Ovary (tissue), 9 donors: ENCODE results near the gene CYGB. TPM values are rescaled to one million over a fixed set of nuclear protein-coding genes. Genes with fewer than 3 reads are reported as not detected.
A peak's percentile ranks its signal among the peaks of the same experiment; 100 is the strongest.

ENCODE experiments used
- DNase-seq, 5 donors: peaks; one replicate each; pipeline ENCODE4 v3.0.0-alpha.2; 2019 to 2020
- H3K27ac ChIP-seq, 2 donors: fragments of 200-600 bp; one replicate each; pipeline versions ENCODE4 v1.5.1 to v1.8.0; 2019 to 2022
- H3K27me3 ChIP-seq: fragments of 200-600 bp; one replicate; pipeline ENCODE4 v1.8.0; 2022
- H3K36me3 ChIP-seq: fragments of 200-600 bp; sonication (generic); one replicate; pipeline ENCODE4 v1.5.1; 2019
- H3K4me1 ChIP-seq: one replicate; pipeline ENCODE4 v1.8.1; 2013; ENCODE audit warnings: mild to moderate bottlenecking, moderate library complexity; ENCODE audit not compliant: insufficient read depth
- H3K4me3 ChIP-seq: fragments of 200-600 bp; sonication (generic); one replicate; pipeline ENCODE4 v1.5.1; 2017
- H3K9me3 ChIP-seq, 2 donors: fragments of 200-600 bp in 1 of 2; sonication (generic) in 1 of 2; one replicate each; pipeline versions ENCODE4 v1.5.1 to v1.8.1; 2013 to 2019; ENCODE audit warnings: mild to moderate bottlenecking in 1 of 2, moderate library complexity in 1 of 2
- CTCF ChIP-seq, 3 donors: fragments of 450-650 bp in 2 of 3; fragments of 200-600 bp in 1 of 3; IDR thresholded peaks; one replicate each; pipeline versions ENCODE4 v1.5.1 to v1.8.0; 2016 to 2022; ENCODE audit warnings: antibody characterized with exemption in 3 of 3, mild to moderate bottlenecking in 1 of 3
- EP300 ChIP-seq: sonication (generic); formaldehyde crosslinking; IDR thresholded peaks from one replicate; pipeline ENCODE4 v1.6.1; 2017; ENCODE audit warnings: antibody characterized with exemption
- POLR2A ChIP-seq: fragments of 450-650 bp; IDR thresholded peaks from one replicate; pipeline ENCODE4 v1.6.1; 2017; ENCODE audit warnings: antibody characterized with exemption, mild to moderate bottlenecking, moderate library complexity
- WGBS, 3 donors: extraction: QIAGEN DNeasy Blood & Tissue Kit in 1 of 3; methylation state at CpG; one replicate each; pipeline versions ENCODE4 v1.1.5 to v1.1.7; 2013 to 2017; 5-methylcytosine and 5-hydroxymethylcytosine counted together
- intact Hi-C, 4 donors: fragments of 100-400 bp; cut with DNase I; formaldehyde crosslinking; loops; one replicate each; pipeline versions ENCODE4 v1.11.0 to v1.15.1; 2022 to 2023
- polyA plus RNA-seq, 2 donors: library from polyadenylated mRNA; stranded (reverse); fragments of 200-250 nt in 1 of 2; fragments of 350-450 nt in 1 of 2; fragmentation: Illumina TruSeq in 1 of 2; extraction: RNeasy Lipid Tissue Mini Kit (QIAGEN cat#74804) in 1 of 2; gene quantifications; one replicate each; pipeline ENCODE4 v1.2.3, GENCODE V29; 2013 to 2014
- total RNA-seq, 7 donors: library from RNA; depleted of rRNA in 2 of 7; stranded (reverse); fragments of >200 nt in 2 of 7; fragmentation: NEBNext Ultra II Directional in 3 of 7; extraction: Animal tissue kit (Norgen Biotek cat#: 25700) in 3 of 7; gene quantifications; one replicate each; pipeline versions ENCODE4 v1.1.0 to v1.2.4, GENCODE V29; 2016 to 2023
- donor health status: DM: no; HTN: no; CAD: no; lungs with moderate emphysema.
- donor health status: DM: no; HTN: no; CAD: no.
- donor health status: Bipolar disorder and iron deficiency.
- donor health status: DM: yes; HTN: yes; CAD: no.
- donor health status: DM: no; HTN: no; CAD: no.
- donor health status: DM: yes; HTN: yes; CAD: no.

Gene CYGB
- total and polyA plus RNA-seq, 9 donors: 3.9 to 35.7 (median 8.1) TPM

GRCh38 chr17:76538281-76538931 lies 897 bp upstream of the CYGB start:
- TF ChIP-seq CTCF (IDR thresholded peaks at IDR 0.05) (no peak), POLR2A (no peak), EP300 (no peak)
- no peaks in the 10 kb centered on the region for H3K36me3 ChIP-seq
- H3K27me3 ChIP-seq: no peaks in the 10 kb centered on the region
- 24 to 39% (median 32%) methylated on average over 25 to 37 of the region's 37 CpGs for WGBS, 3 donors
- peak in 1 of 5 donors; percentile 22 for DNase-seq
- H3K27ac ChIP-seq: no peak overlapping the region
- peak overlapping the region; percentile 34 for H3K4me3 ChIP-seq
- peaks cover 13% of the 10 kb centered on the region for H3K4me1 ChIP-seq
- no peaks in the 10 kb centered on the region for H3K9me3 ChIP-seq
- intact Hi-C loops: loop anchor here in 1 of 4 donors (10.0 kb wide), 1 partner anchor 166 kb away; no protein-coding TSS in a partner anchor

GRCh38 chr17:76537288-76537577 lies 276 bp downstream of the CYGB start:
- WGBS, 3 donors: 2 to 4% (median 2%) methylated on average over 22 to 26 of the region's 26 CpGs
- Histone ChIP-seq H3K27ac (peak overlapping the region; percentile 25 to 48), H3K9me3 (no peaks in the 10 kb centered on the region), H3K4me1 (peaks cover 13% of the 10 kb centered on the region), H3K27me3 (no peaks in the 10 kb centered on the region), H3K4me3 (peak overlapping the region; percentile 34), H3K36me3 (no peaks in the 10 kb centered on the region)
- intact Hi-C loops: loop anchor here in 1 of 4 donors (10.0 kb wide), 1 partner anchor 168 kb away; no protein-coding TSS in a partner anchor
- TF ChIP-seq POLR2A: no peak
- no peak for TF ChIP-seq EP300
- no peak for TF ChIP-seq CTCF (IDR thresholded peaks at IDR 0.05)
- peak; percentile 42 to 71 (median 68) for DNase-seq

GRCh38 chr17:76536511-76537287 lies 810 bp downstream of the CYGB start:
- Histone ChIP-seq H3K4me1 (peaks cover 13% of the 10 kb centered on the region), H3K4me3 (peak overlapping the region; percentile 34)
- WGBS, 3 donors: 31 to 46% (median 38%) methylated on average over 20 to 25 of the region's 25 CpGs

More at GRCh38 chr17:76536511-76537287, 810 bp downstream of the CYGB start:
- DNase-seq: no peak
- Histone ChIP-seq H3K36me3 (no peaks in the 10 kb centered on the region), H3K9me3 (no peaks in the 10 kb centered on the region), H3K27me3 (no peaks in the 10 kb centered on the region), H3K27ac (peak overlapping the region; percentile 25 to 48)
- intact Hi-C loops: loop anchor here in 1 of 4 donors (10.0 kb wide), 1 partner anchor 168 kb away; no protein-coding TSS in a partner anchor
- no peak for TF ChIP-seq POLR2A
- no peak for TF ChIP-seq CTCF (IDR thresholded peaks at IDR 0.05)
- TF ChIP-seq EP300: no peak
